Stimulated activated CD4-positive, alpha-beta T cell treated with anti-CD3 and anti-CD28 coated beads, TNF-alpha, amount 100 ng/mL, for 48 hours (primary cell): ENCODE results near the gene ZNF366.
"Not testable (repeated sequence)": the region's sequence is repeated elsewhere in the genome, so short reads cannot be mapped to it uniquely, and the experiment has no call there.

Experiments used
- DNase-seq, 3 donors: peaks; one replicate each; pipeline ENCODE4 v3.0.0-alpha.2; 2020; ENCODE audit warnings: low read depth in 3 of 3

Gene ZNF366

DNA sequence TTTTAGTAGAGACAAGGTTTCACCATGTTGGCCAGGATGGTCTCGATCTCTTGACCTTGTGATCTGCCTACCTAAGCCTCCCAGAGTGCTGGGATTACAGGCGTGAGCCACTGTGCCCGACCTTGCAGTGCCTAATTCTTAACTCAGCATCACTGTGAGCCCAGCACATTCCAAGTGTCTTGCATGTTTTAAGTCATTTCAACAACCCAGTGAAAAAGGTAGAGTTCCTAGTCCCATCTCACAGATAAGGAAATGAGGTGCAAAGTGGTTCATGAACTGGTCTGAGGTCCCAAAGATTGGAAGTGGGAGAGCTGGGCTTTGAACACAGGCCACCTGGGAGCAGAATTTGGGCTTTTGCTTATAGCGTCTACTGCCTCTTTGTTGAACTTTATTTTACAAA lies 68.0 kb downstream of the ZNF366 start:
- no peak for DNase-seq

DNA sequence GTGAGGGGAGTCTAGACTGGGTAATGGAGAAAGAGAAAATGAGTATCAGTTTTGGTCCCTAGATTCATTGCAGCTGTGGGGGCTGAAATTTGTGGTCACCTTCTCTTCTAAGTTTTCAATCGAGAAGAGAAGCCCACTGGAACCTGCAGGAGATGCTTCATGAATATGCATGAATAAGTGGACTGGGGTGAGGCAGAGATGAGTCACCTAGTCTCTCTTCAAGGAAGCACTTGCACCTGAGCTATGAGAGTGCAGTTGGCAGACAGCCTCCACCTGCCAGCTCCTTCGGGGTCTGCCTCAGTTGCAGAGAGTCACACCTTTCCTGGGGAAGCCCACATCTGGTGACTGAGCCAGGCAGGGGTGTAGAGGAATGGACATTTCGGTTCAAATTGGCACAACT lies 69.1 kb downstream of the ZNF366 start:
- DNase-seq: no peak

DNA sequence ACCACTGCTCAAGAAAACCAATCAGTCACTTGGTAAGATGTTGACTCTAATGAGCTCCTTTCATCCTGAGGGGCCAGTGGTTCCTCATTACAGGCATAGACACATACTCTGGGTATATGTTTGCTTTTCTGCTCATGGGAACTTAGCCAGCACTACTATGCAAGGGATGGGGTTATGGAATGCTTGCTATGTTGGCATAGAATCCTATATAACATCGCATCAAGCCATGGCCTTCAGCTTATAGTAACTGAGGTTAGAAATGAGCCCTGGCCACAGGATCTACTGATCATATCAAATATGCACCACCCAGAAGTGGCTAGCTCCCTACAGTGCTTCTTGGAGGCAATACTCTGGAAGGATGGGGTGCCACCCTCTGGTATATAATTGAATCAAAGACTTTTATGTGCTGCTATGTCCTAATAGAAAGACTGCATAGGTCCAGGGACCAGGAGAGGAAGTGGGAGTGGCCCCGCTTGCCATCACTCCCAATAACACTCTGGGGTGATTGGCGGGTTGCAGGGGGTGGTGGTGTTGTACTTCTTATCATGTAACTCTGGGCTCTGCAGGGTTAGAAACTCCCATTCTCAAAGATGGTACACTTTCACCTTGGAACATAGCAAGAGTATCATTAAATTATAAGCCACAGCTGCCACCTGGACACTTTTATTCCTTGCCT lies 70.3 kb downstream of the ZNF366 start:
- DNase-seq: no peak

DNA sequence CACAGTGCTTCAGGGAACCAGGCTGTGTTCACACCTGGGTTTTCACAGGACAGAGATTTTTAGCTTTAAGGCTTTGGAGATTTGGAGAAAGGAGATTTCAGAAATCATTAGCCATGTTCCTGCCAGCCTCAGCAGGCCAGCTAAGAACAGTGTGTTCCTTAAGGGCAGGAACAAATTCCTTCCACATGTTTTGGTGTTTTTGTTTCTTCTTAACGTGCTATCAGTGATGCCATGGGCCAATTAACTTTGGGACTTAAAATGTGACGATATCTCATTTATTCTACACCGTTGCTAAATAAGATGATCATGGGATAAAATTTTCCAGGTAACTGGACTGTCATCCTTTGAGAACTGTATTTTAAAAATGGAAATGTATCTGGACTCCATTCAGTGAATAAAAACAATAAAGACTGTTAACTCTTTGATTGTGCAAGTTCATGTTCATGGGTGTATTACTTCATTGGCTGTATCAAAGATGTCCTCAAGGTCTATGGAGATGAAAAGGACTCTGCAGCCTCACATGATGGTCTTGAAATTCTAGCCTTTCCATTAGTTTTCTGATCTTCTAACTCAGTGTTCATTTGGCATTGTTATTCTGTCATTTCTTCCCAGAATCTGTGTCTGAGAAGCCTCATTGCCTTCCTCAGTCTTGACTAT lies 72.3 kb downstream of the ZNF366 start:
- no peak for DNase-seq

DNA sequence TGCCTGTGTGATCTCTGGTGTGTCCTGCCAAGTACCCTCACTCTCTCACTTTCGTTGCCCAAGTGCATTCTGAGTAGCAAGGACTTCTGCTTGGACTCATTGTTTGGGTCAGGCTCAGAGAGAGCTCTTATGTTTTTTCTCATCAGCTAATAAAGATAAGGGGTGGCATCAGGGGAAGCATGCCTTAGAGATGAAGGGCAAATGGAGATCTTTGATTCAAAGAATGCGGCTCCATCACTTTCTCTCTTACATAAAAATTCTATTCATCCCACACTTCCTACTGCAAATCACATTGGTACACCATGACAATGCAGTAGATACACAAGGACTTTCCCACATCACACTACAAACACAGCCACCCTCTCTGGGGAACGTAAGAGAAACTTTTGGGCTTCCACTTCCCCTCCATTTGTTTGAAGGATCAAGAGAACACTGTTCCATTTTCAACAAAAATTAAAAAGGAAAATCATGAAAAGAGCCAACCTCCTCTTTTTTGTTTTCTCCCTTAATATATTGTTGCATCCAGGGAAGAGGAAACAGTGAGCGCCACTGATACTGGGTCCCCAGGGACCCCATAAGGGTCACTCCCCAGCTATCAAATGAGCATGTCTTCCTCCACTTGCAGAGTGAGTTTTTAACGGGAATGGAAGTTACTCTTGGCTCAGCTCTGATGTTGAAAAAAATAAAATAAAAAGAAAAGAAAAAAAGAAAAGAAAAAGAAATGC lies 73.0 kb downstream of the ZNF366 start:
- no peak for DNase-seq

DNA sequence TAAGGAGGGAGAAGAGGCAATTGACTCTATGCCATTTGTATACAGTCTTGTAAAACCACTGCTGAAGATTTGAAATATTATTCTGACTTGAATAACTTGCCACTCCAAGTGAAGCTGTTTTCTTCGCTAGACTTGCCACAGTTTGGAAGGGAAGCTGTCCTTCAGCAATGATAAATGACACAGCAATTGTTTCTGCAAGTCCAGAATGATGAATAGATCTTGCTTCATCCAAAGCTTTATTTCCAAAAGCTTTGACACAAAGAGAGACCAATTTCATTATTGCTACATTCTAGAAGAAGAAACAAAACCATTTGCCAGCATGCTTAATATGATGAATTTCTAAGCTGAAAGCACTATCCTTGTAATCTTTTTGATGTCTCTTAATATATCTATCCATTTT lies 73.7 kb downstream of the ZNF366 start:
- DNase-seq: no peak

DNA sequence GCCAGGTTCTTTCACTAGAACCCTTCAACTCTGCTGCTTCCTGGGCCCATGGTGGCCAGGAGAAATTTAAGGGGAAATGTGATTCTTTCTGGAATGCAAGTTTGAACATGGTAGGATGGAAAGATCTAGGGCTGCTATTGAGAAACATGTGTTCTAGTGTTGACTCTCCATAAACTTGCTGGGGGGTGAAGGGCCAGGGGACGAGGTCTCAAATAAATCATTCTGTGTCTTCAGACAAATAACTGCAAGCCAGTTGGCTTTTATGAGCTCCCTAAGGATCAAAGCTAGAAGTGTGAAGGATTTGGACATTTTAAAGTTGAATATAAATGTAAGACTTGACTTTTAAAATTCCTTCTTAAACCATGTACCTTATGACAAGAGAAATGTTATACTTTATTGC lies 78.5 kb downstream of the ZNF366 start:
- no peak for DNase-seq

DNA sequence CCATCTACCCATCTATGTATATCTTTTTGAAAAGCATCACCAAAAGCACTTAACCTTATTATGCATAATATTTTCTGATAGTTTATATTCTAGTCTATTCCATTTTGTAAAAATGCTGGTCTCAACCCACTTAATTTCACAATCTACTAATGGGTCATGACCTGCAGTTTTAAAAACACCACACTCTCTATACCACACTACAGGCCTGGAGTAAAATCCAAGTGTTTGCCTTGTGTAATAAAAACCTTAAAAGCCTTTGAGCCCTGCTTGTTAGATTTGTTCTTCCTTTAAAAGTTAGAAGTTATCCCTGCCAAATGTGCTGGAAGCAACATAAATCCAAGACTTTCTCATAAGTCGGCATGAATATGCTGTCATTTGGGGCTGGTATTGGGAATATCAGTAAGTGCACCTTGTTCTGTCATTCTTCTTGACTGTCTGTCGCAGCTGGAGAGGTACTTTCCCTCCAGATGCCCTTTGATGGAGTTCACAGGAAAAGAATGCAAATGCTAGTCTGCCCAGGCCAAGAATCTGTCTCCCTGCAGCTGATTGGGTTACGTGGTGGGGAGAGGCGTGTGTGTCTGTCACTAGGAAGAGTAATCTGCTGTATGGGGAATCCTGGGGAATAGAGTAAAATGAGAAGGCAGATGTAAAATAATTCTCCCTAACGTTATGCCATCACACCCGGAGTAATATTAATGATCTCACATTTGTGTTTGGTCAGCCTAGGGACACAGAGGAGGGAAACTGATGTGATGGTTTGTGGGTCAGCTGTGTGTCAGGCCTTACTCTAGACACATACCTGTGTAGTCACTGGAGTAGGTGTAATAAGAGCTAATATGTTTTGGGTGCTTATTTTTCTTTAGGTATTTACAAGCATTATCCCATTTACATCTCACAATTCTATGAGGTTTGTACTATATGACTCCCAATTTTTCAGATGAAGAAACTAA lies 79.4 kb downstream of the ZNF366 start:
- DNase-seq: no peak

DNA sequence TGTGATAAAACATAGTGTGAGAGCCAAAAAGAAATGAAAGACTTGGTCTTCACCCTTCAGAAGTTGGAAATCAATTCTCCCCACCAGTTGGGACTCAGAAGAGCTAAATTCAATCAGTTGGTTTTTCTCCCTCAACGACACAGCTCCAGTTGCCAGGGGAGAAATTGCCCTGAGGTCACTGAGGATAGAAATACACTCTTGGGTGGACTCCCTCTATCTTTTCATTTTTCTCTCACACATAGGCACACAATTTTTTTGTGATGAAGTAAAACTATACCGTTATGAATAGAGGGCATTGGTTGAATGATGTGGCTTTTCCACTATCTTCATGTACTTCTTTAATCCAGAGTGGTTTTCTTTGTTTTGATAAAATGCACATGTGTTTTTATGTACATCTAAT lies 80.2 kb downstream of the ZNF366 start:
- DNase-seq: no peak

DNA sequence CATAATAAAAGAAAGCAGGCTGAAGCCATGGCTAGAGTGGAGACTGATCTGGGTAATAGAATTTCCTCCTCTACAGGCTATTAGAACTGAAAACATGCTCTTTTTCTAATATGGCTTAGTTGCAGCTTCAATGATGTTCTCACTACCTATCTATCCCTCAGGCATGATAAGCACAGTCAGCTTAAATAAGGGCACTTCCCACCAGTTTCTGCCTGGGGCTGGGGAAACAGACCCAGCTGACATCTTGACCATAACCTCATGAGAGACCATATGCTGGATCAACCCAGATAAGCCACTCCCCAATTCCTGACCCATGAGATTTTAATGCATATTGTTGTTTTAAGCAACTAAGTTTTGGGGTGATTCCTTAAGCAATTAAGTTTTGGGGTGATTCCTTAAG lies 81.2 kb downstream of the ZNF366 start:
- DNase-seq: no peak

DNA sequence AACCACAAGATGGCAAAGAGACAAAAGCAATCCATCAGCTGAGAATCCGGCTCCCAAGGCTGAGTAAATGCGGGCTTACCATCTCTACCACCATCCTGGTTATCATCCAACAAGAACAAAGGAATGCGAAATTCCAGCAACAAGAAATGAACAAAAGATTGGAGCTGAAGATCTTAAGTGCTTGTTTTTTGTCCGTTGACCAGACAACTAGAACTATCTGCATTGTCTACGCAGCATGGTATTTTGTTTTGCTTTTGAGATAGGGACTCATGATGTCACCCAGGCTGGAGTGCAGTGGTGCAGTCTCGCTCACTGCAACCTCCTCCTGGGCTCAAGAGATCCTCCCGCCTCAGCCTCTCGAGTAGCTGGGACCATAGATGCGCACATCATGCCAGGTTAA lies 88.9 kb downstream of the ZNF366 start:
- DNase-seq: no peak

DNA sequence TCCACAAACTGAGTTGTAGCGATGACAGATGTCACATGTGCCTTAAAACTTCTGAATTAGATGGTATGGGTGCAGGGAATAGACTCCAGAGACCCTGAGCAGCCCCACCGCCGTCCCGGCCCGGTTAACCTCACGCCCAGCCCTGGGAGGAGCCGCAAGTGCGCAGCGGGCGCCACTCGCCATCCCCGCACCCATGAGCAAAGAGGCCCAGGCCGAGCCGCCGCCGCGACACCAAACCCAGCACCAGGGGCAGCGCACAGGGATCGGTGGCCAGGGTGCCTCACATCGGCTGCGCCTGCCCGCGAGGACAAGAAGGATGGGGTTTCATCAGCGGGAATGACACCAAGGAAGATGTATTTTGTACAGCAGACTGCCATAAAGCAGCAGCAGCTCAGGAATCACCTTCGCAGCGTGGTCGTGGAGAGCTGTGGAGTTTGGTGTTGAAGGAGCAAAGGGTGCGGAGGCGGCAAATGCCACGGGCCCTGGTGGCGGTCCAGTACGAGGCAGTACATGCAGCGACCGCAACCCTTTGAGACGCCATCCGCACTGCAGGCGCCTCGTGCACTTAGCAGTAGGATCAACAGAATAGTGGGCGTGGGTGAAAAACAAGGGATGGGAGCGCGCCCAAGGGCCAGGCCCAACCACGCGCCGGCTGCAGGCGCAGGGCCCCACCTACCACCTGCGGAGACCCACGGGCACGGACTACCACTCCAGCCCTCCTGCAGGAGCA lies 89.7 kb downstream of the ZNF366 start:
- DNase-seq: no peak

DNA sequence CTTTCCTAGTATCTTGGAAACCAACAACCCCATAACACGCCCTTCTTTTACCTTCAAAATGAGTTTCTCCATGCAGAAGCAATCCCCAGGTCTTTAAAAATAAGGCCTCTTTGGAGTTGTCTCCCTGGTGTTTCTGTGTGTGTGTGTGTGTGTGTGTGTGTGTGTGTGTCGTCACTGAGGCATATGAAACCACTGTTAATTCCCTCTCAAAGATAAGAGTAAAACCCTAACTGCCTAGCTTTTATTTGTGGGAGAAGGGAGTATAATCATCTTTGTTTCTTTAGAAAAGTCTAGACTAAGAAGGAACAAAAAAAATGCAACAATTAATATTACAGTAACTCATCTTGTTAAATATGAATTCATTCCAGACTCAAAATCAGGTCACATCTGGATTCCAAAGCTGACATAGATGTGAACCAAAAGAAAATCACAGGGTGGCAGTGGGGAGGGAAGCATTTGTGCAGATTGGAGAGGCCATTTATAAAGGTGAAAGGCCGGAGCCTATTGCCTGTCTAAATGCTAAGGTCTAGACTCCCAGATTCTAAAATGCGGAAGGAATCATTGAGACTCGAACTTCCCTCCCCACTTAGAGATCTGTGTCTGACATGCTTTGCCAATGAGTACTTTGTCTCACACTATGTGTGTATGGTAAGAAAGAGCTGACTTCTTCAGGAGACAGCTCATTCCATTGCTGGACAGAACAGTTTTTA lies 91.4 kb downstream of the ZNF366 start:
- DNase-seq: no peak

DNA sequence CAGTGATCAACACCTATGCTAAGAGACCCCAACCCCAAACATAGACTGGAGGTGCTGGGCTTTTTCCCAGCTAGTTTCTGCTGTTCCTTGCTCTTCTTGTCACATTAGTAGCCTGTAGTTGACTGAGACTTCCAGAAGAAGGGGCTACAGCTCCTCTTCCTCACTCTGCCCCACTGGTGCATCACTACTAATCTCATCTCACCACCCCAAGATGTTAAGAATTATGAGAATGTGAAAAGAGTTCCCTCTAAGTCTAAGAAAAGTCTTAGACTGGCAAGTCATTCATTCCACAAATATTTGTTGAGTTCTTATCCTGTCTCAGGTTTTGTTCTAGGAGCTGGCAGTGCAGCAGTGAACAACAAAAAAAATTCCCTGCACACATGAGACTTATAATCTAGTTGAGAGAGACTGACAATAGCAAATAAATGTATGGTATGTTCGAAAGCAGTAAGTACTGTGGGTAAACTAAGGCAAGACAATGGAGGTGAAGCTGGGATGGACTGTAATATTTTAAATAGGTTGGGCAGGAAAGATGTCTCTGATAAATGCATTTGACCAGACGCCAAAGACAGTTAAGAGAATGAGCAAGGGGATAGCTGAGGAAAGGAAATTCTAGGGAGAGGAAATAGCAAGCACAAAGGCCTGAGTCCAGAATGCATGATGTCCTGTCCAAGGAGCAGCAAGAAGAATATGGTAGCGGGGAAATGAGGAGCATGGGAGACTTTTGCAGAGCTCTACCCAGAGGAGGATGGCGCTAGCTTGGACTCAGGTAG lies 94.7 kb downstream of the ZNF366 start:
- DNase-seq: no peak

DNA sequence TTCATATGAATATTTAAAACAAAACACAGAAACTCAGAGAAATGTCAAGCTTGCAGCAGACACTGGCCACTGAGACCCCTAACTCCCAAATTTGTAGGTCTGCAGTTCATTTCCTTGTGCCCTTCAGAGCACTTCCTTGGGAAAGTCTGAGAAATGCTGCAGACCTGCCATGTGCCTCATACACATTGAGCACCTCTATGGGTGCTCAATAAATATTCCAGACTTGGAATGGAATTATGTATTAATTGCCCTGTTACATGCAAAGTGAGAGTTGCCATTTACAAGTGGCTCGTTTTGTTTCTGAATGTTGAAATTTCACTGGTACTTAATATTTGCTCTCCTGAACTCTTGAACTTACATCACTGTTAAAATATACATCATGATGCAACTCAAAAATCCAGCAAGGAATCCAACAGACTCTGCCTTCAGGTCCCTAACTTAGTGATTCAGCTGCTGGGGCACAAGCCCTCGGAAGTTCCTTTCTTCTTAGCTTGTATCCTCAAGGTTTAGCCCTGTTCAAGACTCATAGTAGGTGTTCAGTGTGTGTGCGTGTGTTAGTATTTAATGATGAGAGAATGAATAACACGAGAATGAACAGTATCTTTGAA lies 96.4 kb downstream of the ZNF366 start:
- DNase-seq: no peak

DNA sequence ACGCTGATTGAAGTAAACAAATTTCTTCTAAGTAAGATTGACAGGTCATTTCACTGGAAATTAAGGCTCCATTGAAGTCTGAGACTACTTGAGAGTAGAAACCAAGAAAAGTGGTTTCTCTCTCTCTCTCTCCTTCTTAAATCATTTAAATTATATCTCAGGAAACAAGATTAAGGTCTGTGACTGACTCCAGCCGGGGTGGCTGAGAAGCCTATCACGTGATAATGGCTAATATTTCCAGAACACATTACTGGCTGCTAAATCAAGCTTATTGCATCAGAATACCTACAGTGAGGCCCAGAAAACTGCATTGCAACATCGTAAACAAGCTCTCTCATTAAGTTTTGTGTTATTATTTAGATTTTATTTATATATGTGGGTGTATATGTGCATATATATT lies 98.6 kb downstream of the ZNF366 start:
- DNase-seq: no peak

DNA sequence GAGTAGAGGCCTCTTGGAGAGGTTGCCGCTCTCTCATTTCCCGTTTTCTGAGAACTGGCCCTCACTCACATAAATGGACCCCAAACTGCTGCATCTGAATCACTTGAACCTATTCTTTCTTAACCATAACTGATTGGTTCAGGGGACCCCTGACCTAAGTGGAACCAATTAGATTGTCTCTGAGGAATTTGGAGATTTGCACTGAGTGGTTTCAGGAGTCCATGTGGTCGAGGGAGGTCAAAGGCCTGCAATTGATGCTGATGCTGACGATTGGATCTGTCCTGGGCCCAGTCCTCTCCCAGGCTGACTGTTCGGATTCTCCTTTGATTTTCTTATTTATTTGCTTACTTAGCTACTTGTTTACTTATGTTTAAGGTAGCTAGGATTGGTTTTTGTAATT lies 99.1 kb downstream of the ZNF366 start:
- no peak for DNase-seq

DNA sequence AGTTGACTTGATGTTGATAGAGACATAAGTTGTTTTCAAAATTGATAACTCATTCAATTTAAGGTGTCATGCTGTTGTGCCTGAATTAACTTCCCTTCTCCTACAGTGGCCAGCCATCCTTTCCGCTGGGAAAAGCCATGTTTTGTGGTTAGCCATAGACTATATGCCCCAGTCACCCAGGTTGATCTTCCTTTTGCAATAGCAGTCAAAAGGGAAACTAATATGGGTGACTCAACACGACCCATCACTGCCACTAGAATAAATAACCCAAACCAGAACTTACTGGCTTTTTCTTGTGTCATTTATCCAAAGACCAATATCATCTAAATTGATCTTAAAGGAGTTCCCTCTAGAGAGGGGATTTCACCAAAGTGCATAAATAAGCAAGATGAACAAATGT lies 99.7 kb downstream of the ZNF366 start:
- DNase-seq: no peak

DNA sequence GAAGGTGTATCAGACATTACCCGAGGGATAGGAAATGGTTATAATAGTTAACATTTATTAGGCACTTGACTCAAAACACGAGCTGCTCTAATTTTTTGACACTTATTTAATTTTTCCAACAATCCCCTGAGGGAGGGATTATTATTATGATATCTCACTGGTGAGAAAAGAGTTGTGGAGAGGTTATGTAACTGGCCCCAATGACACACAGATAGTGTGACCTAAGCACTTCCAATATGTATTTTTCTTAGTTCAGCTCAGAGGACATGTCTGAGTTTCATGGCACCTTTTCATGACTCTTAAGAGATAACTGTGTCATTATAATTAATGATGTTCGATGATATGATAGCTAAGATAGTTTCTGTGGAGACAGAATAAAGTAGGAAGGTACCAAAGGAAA lies 100.1 kb downstream of the ZNF366 start:
- DNase-seq: no peak

DNA sequence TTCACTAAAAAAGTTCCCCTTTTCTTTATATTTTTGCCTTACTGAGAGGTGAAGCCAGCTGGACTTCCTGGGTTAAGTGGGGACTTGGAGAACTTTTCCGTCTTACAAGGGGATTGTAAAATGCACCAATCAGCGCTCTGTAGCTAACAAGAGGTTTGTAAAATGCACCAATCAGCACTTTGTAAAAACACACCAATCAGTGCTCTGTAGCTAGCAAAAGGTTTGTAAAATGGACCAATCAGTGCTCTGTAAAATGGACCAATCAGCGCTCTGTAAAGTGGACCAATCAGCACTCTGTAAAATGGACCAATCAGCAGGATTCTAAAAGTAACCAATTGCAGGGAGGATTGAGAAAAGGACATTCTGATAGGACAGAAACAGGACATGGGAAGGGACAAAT lies 102.4 kb downstream of the ZNF366 start:
- not testable (repeated sequence) for DNase-seq
